GM21723 (cell line): Measurements from ENCODE around the gene STYK1.
"Not testable (repeated sequence)": the region's sequence is repeated elsewhere in the genome, so short reads cannot be mapped to it uniquely, and the experiment has no call there.

Experiments used
- ATAC-seq: cut with Tn5 transposase; IDR thresholded peaks from one replicate; pipeline ENCODE4 v1.9.1; 2021; ENCODE audit warnings: mild to moderate bottlenecking, moderate library complexity; ENCODE audit not compliant: unreplicated experiment

Gene STYK1

DNA sequence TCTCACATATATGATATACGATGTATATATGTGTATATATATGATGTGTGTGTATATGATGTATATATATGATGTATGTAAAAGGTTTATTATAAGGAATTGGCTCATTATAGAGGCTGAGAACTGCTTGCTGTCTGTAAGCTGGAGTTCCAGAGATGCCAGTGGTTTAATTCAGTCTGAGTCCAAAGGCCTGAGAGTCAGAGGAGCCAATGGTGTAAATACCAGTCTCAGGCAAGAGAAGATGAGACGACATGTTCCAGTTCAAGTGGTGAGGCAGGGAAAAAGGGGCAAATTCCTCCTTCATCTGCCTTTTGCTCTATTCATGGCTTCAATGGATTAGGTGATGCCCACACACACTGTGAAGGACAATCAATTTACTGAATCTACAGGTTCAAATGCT is 17.1 kb upstream of the STYK1 start:
- no peak for ATAC-seq

DNA sequence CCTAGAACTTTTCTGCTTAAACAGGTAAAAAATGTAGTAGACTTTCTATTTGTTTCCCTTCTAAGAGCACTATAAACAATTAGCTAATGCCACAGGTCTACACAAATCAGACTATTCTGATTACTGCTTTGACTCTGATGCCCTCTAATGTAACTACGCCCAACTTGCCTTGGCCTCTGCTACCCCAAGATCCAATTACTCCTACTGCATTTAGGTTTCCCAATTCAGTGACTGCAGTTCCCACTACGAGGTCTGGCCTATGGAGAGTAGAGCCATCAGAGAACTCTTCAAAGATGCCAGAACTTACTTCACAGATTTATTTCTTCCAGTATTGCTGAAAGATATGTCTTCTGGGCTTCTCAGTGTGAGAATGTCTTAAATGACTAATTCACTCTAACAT is 15.3 kb upstream of the STYK1 start:
- no peak for ATAC-seq

DNA sequence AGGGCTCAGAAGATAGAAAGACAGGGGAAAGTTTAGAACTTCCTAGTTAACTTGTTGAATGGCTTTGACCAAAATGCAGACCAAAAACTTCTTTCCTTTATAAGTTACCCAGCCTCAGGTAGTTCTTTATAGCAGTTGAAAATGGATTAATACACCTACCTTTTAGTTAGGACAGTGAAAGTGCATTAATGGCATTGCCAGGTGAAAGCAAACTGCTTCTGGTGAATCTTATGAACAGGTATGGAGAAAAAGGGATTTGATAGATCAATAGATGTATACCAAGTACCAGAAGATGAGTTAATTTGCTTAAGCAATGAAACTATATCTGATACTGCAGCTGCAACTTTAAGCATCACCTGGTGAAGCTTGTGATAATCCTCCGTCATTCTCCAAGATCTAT is 14.2 kb upstream of the STYK1 start:
- no peak for ATAC-seq

DNA sequence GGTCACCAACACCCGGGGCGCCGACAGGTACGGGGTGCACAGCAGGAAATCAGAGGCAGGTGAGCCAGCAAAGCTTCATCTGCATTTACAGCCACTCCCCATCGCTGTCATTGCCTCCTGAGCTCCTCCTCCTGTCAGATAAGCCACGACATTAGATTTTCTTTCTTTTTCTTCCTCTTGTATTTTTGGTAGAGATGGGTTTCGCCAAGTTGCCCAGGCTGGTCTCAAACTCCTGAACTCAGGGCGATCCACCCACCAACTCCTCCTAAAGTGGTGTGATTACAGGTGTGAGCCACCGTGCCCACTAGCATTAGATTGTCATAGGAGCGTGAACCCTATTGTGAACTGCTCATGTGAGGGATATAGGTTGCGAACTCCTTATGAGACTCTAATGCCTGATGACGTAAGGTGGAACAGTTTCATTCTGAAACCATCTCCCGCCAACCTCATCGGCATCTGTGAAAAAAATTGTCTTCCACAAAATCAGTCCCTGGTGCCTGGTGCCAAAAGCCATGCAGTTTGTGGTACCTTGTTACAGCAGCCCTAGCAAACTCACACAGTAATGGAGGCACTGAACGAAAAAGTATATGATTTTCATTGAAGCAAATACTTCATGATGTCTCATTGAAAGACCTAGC is 1.5 kb downstream of the STYK1 start:
- ATAC-seq, result no peak

DNA sequence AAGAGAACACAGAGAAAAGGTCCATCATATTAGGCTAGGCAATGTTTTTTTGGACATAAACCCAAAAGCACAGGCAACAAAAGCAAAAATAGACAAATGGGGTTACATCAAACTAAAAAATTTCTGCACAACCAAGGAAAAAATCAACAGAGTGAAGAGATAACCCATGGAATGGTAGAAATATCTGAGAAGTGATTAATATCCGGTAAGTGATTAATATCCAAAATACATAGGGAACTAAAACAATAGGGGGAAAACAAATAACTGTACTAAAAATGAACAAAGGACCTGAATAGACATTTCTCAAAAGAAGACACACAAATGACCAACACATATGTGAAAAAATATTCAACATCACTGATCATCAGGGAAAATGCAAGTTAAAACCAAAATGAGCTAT is 4.3 kb downstream of the STYK1 start:
- ATAC-seq, result no peak

DNA sequence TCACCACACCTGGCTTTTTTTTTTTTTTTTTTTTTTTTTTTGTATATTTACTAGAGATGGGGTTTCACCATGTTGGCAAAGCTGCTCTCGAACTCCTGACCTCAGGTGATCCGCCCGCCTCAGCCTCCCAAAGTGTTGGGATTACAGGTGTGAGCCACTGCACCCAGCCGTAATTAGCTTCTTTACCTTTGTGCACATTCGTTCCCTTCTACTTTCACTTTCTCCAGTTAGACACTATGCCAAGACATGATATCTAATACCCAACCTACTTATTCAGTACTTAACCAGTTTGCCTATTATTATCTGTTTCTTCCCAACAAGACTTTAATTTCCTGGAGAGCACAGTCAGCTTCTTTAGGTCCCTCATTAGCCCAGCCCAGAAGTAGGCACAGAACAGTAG is 5.3 kb downstream of the STYK1 start:
- ATAC-seq, result no peak

DNA sequence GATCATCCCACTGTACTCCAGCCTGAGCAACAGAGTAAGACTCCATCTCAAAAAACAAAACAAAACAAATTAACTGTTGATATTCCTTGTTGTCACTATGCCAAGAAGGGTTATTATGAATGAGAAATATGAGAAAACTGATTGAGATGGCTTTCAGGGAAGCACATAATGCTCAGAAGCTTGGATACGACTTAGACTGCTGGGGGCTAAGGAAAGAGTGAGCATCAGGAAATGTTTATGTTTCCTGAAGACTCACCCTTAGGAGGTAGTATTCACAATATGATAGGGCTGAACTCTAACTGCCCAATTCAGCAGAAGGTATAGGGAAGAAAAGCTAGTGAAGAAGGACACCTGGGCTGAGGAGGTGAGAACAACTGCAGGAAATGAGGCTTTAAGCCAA is 6.3 kb downstream of the STYK1 start:
- ATAC-seq, result no peak

DNA sequence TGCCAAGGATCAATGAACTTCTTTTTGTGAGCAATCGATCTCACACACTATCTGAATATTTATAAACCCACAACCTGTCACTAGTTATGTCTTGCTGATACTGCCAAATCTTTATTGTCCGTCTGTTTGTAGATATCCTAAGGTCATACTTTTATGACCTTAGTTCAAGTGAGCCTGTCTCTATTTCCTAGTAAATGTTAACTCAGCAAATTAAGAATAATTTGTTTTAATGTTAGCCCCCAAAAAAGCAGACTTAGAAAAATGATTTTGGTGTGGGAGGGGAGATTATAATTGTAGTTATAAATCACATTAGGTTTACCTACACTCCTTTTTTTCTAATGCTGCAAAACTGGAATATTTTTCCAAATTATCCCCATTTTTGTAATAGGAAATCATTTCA is 9.4 kb downstream of the STYK1 start:
- no peak for ATAC-seq

DNA sequence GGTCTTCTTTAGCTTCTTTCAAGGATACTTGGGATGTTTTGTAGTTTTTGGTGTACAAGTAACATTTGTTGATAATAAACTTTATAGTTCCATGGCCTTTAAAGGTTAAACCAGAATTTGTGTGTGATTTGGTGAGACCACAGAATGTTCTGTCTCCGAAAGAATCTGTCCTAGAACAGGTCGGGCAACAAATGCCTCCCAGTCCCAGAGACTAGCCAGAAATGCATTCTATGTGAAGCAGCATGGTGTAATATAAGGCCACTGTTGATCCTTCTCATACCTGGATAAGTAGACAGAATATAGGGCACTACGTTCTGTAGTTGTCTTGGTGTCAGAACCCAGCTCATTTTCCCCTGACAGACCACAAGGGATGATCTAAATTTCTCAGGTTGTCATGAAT is 10.0 kb downstream of the STYK1 start:
- no peak for ATAC-seq

DNA sequence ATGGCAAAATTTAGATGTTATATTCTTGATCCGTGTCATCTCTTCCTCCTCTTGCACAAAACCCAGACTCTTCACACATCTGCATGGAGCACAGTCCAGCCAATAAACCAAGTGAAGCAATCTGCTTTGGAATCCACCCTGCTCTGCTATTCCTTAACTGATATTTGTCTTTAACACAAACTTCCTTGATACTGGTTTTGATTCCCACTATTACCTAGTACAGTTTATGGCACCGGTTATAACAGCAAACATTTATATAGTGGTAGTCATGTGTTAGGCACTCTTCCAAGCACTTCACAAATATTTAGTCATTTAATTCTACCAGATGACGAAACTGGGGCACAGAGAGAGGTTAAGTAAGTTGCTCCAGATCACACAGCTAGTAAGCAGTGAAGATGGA is 12.5 kb downstream of the STYK1 start:
- ATAC-seq, result no peak

DNA sequence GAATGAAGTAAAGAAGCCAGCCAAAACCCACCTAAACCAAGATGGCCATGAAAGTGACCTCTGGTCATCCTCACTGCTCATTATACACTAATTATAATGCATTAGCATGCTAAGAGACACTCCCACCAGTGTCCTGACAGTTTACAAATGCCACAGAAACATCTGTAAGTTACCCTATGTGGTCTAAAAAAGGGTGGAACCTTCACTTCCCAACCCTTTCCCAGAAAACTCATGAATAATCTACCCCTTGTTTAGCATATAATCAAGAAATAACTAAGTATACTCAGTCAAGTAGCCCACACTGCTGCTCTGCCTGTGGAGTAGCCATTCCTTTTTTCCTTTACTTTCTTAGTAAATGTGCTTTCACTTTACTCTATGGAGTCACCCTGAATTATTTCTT is 19.8 kb downstream of the STYK1 start:
- no peak for ATAC-seq

DNA sequence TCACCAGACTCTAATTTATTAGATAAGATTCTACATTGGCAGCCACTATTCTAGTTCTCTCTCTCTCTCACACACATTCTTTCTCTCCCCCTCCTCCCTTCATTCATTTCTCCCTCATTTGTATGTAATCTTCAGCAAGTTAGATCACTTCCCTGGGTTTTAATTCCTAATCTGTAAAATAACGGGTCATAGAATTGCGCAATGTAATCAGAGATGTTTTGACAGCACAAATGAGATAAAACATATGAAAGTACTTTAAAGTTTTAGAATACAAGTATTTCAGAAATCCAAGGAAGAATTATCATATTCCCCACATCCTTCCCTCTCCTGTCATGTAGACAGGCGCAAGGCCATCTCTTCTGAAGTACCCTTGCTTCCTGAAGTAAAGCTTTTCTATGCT is 21.7 kb downstream of the STYK1 start:
- no peak for ATAC-seq

DNA sequence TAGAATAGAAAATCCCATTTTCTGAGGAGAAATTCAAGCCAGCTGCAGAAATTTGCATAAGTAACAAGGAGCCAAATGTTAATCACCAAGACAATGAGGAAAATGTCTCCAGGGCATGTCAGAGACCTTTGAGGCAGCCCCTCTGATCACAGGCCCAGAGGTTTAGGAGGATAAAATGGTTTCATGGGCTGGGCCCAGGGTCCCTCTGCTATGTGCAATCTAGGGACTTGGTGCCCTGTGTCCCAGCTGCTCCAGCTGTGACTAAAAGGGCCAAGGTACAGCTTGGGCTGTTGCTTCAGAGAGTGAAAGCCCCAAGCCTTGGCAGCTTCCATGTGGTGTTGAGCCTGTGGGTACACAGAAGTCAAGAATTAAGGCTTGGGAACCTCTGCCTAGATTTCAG is 27.3 kb downstream of the STYK1 start:
- ATAC-seq, result not testable (repeated sequence)

DNA sequence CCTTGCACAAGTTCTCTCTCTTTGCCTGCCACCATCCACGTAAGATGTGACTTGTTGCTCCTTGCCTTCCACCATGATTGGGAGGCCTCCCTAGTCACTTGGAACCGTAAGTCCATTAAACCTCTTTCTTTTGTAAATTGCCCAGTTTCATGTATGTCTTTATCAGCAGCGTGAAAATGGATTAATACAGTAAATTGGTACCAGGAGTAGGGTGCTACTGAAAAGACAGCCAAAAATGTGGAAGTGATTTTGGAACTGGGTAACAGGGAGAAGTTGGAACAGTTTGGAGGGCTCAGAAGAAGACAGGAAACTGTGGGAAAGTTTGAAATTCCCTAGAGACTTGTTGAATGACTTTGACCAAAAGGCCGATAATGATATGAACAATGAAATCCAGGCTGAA is 27.9 kb downstream of the STYK1 start:
- no peak for ATAC-seq

DNA sequence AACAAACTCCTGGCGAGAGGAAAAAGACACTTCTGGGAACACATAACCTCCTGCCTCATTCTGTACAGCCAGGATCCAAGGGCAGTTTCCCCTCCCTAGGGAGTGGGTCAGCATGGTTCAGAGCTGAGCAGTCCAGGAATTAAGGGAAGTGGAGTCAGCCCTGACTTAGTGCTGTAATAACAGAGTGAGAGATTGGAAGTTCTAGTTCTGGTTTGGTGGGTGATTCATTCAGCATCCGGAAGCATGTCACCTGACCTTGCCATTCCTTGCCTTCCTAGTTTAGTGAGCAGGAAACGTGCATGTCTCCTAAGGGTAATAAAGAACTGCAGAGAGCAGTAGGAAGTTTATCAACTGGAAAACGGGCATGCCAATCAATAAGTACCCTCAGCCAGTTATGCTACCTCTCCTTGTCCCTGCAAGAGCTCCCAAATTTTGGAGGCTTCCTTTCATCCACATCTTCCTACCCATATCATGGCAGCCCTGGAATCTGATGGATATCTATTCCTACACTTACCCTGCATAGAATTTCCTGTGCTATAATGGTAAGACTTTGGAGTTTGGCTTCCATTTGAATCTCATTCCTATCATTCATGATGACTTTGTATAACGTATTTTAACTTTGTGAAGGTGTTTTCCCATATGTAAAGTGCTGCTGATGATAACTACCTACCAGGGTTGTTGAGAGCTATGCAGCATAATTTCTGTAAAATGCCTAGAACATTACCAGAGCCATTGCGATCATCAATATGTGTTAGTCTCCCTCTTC is 31.9 kb downstream of the STYK1 start:
- no peak for ATAC-seq

DNA sequence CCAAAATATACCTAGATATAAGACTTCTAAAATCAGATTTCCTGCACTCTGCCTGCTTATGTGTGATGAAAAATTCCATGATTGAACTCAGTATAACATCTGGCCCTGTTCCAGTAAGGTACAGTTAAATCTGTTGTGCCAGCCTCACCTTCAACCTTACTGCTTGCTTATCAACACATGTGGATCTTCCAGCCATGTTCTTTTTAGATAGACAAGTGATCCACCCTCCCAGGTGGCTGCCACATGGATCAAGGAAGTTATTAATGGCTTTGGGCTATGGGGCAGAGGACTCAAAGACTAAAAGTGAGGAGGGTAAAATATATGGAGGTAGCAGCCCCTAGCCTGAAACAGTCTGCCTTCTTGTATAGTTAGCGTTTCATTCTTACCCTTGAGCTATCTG is 35.1 kb downstream of the STYK1 start:
- no peak for ATAC-seq

DNA sequence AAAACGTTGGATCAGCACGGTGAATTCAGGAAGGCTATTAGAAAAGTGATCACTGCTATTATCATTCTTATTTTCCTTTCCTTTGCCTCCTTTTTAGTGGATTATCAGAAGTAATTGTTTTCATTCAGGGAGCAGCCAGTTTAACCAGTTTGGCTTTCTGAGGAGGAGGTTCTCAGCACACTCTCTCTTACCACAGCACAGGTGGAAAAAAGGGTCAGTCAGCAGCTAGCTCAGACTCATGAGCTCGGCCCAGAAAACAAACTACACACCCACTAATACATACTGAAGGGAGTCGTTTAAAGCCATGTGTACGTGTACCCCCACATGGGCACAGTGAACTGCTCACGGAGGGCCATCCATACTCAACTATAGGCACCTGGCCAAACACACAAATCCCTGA is 37.2 kb downstream of the STYK1 start:
- ATAC-seq, result no peak

DNA sequence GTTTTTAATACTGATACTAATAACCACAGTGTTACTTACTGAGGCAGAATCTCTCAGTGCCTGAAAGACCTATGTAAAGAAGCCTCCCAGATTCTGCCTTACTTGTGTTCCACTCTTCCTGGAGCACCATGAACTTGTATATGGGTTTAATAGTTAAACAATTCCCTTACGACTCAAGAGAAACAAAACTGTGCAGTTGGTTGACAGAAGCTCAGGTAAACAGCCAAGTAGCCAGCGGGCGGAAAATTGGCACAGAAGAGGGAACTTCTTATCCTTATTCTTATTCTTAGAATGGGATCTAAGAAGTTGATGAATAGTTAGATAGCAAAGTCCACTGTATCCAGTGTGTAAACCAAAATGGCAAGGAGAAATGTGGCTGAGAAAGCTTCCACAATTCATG is 37.7 kb downstream of the STYK1 start:
- no peak for ATAC-seq

DNA sequence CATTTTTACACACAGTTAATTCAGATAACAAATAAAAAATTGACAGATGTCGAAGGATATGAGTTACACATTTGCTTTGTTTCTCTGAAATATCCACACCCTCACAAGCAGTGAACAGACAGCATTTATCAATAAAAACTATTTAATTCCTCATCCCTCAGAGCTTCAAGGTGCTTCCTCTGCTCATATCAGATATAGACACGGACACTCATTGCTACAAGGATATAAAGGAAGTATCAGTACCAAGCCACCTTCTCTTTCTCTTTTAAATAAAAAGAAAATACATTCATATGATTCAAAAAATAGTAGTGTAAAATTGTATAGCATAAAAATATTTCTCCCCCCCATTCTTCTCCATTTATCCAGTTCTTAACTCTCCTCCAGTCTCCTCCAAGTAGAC is 38.5 kb downstream of the STYK1 start:
- no peak for ATAC-seq

DNA sequence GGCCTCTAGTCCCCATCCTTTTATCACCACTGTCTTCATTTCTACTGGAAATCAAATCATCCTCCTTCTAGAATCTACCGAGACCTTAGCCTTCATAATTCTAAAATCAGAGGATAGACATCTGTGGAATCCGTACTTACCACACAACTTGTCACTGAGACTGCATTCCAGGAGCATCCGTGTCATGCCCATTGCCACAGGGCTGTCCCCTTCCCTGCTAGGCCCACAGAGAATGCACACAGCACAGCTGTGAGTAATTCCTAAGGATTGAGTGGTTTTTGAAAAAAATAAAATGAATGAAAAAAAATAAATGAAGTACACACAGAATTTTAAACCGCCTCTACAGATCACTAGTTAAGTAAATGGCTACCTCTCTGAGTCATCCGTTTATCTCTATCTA is 39.4 kb downstream of the STYK1 start:
- ATAC-seq, result no peak

DNA sequence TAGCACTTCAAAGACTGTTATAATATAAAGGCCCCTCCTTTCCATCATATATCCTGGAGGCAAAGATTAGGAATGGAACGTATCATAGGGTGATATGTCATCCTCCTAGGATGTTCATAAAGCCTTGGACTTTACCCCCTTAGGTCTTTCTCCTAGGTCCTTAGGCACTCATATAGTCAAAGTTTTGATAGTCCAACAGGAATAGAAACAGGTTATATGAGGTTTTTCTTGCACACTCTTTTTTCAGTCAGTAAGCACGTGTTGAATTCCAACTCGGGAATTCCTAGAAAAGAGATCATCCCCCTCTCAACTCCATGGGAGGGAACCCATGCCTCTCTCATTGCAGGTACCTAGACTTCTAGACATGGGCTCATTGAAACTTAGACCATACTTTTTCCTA is 40.3 kb downstream of the STYK1 start:
- no peak for ATAC-seq

DNA sequence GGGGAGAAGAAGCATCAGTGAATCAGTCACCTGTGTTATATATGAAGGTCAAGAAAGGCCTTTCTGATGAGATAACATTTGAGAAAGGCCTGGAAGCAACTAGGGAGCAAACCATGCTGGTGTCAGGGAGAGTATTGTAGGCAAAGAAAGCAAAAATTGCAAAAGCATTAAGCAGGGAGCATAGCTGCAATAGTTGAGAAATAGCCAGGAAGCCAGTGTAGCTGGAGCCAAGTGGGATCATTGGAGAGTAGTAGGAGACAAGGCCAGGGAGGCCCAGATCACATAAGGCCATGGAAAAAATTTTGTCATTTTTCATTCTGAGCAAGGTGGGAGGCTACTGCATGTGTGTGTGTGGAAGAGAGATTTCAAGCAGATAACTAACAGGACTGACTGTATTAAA is 41.6 kb downstream of the STYK1 start:
- no peak for ATAC-seq

DNA sequence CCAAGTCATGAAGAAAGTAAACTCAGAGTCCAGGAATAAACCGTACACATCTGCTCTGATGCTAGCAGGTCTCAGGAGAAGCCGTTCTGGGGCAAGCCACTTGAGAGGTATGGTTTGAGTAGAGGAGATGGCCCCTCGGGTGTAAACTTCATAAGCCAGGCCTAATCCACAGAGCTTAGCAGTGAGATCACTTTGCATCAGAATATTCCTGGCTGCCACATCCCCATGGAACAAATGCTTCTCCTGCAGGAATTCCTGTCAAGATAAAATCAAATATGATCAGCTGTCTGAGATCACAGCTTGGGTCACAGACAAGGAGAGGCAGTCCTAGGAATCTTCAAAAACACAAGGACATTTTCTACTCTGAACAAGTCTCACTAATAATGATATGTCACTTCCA is 49.2 kb downstream of the STYK1 start:
- ATAC-seq, result no peak
